ENCODE measurements around the gene SH2D3A.

- TF ChIP-seq EZH2 (IDR thresholded peaks at IDR 0.05; ENCODE audit: low read length, missing control alignments): no peak
- no peak for TF ChIP-seq CTCF (conservative IDR thresholded peaks at IDR 0.05 in 1 of 2, IDR thresholded peaks at IDR 0.05 in 1 of 2; ENCODE audit: low read depth in 1 of 2, low read length in 2 of 2)
Measured at GRCh38 chr19:6811906-6812305, 44.7 kb upstream of the SH2D3A start.

All from fibroblast of lung (primary cell).